ENCODE results near the gene SUN3. TPM values are rescaled to one million over a fixed set of nuclear protein-coding genes. Genes with fewer than 3 reads are reported as not detected.
A peak's percentile ranks its signal among the peaks of the same experiment; 100 is the strongest.

Gene SUN3
- total and polyA plus RNA-seq, 2 of the 4 experiments (the other 2 are of a cell fraction), result not detected

- Histone ChIP-seq H3K9me1 (ENCODE audit: insufficient read depth, low read length) (peaks cover 25% of the 10 kb centered on the region), H3K4ac (ENCODE audit: low read depth, low read length) (peak overlapping the region; percentile 93), H2AK5ac (ENCODE audit: low read depth, low read length) (peak overlapping the region; percentile 94), H3K9me3 (ENCODE audit: control insufficient read depth, insufficient read depth, low read length) (no peaks in the 10 kb centered on the region), H3K23ac (ENCODE audit: low read depth, low read length) (peak overlapping the region; percentile 67; the same call in 1 of the 2 replicates), H2AFZ (replicated peaks; ENCODE audit: low read length, poor library complexity) (peak overlapping the region; percentile 71), H3K36me3 (ENCODE audit: control insufficient read depth, insufficient read depth, low read length) (no peaks in the 10 kb centered on the region), H3K79me1 (ENCODE audit: low read depth in 1 of 2, low read length in 2 of 2) (peaks cover 0 to 7% of the 10 kb centered on the region in 2 experiments; a peak in 1 of 4 replicates), H2BK20ac (ENCODE audit: low read depth, low read length) (peak overlapping the region; percentile 98), H2BK5ac (ENCODE audit: low read depth, low read length, poor library complexity, severe bottlenecking) (peak overlapping the region; percentile 88), H3K9ac (ENCODE audit: low read depth, low read length) (peak overlapping the region; percentile 37; the same call in 1 of the 2 replicates), H3K27ac (ENCODE audit: insufficient read depth, low read length) (peak overlapping the region; percentile 80), H2BK120ac (ENCODE audit: low read depth, low read length) (peak overlapping the region; percentile 98), H4K20me1 (ENCODE audit: insufficient read depth, low read length) (no peaks in the 10 kb centered on the region), H2AK9ac (replicated peaks; ENCODE audit: low read depth, low read length, poor library complexity) (peak overlapping the region; percentile 57), H3K14ac (replicated peaks; ENCODE audit: low read depth, low read length) (peak overlapping the region; percentile 90), H2BK15ac (ENCODE audit: low read depth, low read length) (peak overlapping the region; percentile 95), H3K18ac (ENCODE audit: low read depth, low read length) (peak overlapping the region; percentile 90), H3K4me2 (ENCODE audit: low read depth, low read length) (no peak overlapping the region), H4K91ac (ENCODE audit: insufficient read depth, low read depth, low read length) (peak overlapping the region; percentile 90), H4K8ac (ENCODE audit: low read depth in 2 of 2, low read length in 2 of 2) (peak overlapping the region; percentile 77 to 94; a peak in 3 of 4 replicates), H3K56ac (ENCODE audit: extremely low read depth, insufficient read depth, low read length) (peak overlapping the region; percentile 89), H3K4me3 (ENCODE audit: insufficient read depth, low read depth, low read length) (no peak overlapping the region), H3K4me1 (ENCODE audit: control insufficient read depth, insufficient read depth, low read length) (peaks cover 17% of the 10 kb centered on the region), H4K5ac (ENCODE audit: low read depth, low read length) (peak overlapping the region; percentile 69), H3K27me3 (ENCODE audit: control insufficient read depth, insufficient read depth, low read length) (no peaks in the 10 kb centered on the region)
- in situ Hi-C loops (cut with MboI; ENCODE audit: low sequenced_read_pairs) (loop anchor here (10.0 kb wide), 2 partner anchors 507 to 677 kb away; no protein-coding TSS in a partner anchor), dilution Hi-C loops (cut with HindIII; ENCODE audit: low sequenced_read_pairs, unreplicated experiment) (no loop called here), intact Hi-C loops (cut with micrococcal nuclease) (loop anchor here (10.0 kb wide), 2 partner anchors 357 to 677 kb away; partner anchors contain the start of gene TNS3)
- no TSS peak for BruUV-seq (replicated peaks)
- ATAC-seq (ENCODE audit: low read depth), result no peak
- TF ChIP-seq USF2 (IDR thresholded peaks at IDR 0.05; ENCODE audit: low read depth, low read length), result no peak
- no peak for TF ChIP-seq RCOR1 (IDR thresholded peaks at IDR 0.05; ENCODE audit: insufficient replicate concordance, low read length)
- no peak for TF ChIP-seq RAD21 (IDR thresholded peaks at IDR 0.05; ENCODE audit: low read length)
- no peak for TF ChIP-seq CHD1 (IDR thresholded peaks at IDR 0.05; ENCODE audit: low read depth, low read length)
- TF ChIP-seq SMC3 (IDR thresholded peaks at IDR 0.05; ENCODE audit: low read depth, low read length), result no peak
- TF ChIP-seq POLR2A (IDR thresholded peaks at IDR 0.05; ENCODE audit: low read depth, low read length), result no peak
- no peak for TF ChIP-seq ELK1 (IDR thresholded peaks at IDR 0.05; ENCODE audit: borderline replicate concordance, low read depth, low read length)
- no peak for TF ChIP-seq NFE2L2 (IDR thresholded peaks at IDR 0.05; ENCODE audit: low read depth, low read length)
- TF ChIP-seq FOS (IDR thresholded peaks at IDR 0.05; ENCODE audit: low read depth, low read length), result no peak
- no peak for TF ChIP-seq RFX5 (IDR thresholded peaks at IDR 0.05; ENCODE audit: low read depth, low read length)
- TF ChIP-seq MAFK (IDR thresholded peaks at IDR 0.05; ENCODE audit: low read depth, low read length), result no peak
- no peak for TF ChIP-seq MXI1 (IDR thresholded peaks at IDR 0.05; ENCODE audit: borderline replicate concordance, low read depth, low read length)
- TF ChIP-seq MAZ (IDR thresholded peaks at IDR 0.05; ENCODE audit: borderline replicate concordance, low read depth, low read length), result no peak
- TF ChIP-seq BHLHE40 (IDR thresholded peaks at IDR 0.05; ENCODE audit: low read depth, low read length), result no peak
- TF ChIP-seq CTCF (conservative IDR thresholded peaks at IDR 0.05; ENCODE audit: low read depth, low read length), result no peak
- no peak for TF ChIP-seq CEBPB (IDR thresholded peaks at IDR 0.05; ENCODE audit: low read depth, low read length)
- no CpG with 5 or more reads among the region's 10 CpGs for WGBS, 2 experiments (ENCODE audit: extremely low coverage in 2 of 2, insufficient read length in 1 of 2)
- ChIA-PET POLR2A (ENCODE audit: unreplicated experiment) (interaction anchor here (0.5 to 0.6 kb wide), 2 partner anchors 10 to 119 kb away, joined by 3 to 4 read pairs; no protein-coding TSS in a partner anchor), CTCF (no interaction called here)
- no peak for DNase-seq
Measured at GRCh38 chr7:47942132-47942531, 86.8 kb downstream of the SUN3 start.
